Putamen (tissue), 1 donor: ENCODE data around the gene SLC2A6.
"Not testable (repeated sequence)": the region's sequence is repeated elsewhere in the genome, so short reads cannot be mapped to it uniquely, and the experiment has no call there.

Experiments used
- DNase-seq: peaks from one replicate; pipeline ENCODE4 v3.0.0-alpha.2; 2016; ENCODE audit warnings: low spot score

SLC2A6 gene

DNA sequence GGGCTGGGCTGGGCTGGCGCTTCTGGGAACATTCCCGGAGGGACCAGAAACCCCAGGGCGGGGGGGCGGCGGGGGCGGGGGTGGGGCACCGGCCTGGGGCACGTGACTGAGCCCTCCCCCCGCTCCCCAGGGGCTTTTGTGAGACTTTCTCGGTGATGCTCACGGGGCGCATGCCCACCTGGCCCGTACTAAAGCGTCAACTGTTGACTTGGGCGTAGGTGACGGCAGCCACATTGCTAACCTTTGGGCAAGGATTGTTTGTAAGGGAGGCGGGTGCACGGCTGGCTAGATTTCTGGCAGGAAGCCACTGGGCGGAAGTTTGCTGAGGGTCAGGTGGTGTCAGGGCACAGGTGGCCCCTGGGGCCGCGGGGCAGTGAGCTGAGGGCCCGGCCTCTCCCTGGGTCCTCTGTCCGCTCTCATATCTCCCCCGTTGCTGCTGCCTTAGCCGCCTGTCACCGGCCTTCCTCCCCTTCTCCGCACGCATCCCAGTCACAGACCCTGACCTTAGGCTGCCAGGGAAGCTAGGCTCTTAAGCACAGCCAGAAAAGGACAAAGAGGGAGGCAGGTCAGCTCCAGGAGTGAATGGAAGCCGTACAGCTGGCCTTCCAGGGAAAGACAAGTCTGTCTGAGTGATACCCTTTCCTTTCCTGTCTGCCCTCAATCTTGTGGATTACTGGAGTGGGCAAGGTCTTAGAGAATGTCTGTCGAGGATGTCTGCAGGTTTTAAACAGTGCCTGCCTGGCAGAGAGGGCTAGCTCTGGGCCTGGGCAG lies 18.3 kb downstream of the SLC2A6 start:
- no peak for DNase-seq

DNA sequence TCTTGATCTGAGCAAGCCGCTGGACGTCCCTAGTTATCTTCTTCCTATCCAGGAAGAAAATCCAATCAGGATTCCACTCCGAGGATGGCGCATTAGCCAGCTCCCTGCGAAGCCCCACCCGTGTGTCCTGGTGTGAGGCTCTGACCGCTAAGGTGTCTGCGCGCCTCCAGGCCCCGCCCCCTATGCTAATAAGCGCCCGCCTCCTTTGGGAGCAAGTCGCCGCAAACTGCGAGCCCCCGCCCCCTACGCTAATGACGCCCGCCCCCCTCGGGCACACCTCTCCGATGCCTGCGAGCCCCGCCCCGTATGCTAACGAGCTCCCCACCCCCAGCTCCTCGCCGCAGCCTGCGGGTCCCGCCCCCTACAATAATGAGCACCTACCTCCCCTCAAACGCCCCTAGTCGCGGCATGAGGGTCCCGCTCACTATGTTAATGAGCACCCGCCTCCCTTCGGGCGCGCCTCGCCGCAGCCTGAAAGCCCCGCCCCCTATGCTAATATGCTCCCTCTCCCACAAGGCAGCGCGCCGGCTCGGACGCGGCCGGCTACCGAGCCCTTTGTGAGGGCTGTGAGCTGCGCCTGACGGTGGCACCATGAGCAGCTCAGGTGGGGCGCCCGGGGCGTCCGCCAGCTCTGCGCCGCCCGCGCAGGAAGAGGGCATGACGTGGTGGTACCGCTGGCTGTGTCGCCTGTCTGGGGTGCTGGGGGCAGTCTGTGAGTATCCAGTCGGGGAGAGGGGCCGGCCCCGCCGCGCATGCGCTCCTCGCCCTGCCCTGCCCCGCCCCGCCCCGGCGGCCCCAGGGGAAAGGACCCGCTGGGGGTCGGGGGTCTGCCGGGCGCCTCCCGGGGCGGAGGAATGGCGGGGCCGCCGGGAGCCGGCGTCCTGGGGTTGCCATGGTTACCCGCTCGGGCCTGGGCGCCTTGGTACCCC lies 19.2 kb downstream of the SLC2A6 start, which contains the start of gene CACFD1:
CACFD1 (plus strand) TSS at position 503 of the 929 bp plus-strand sequence; CDS start at position 592, 89 bp downstream.
- peak; percentile 94 for DNase-seq

DNA sequence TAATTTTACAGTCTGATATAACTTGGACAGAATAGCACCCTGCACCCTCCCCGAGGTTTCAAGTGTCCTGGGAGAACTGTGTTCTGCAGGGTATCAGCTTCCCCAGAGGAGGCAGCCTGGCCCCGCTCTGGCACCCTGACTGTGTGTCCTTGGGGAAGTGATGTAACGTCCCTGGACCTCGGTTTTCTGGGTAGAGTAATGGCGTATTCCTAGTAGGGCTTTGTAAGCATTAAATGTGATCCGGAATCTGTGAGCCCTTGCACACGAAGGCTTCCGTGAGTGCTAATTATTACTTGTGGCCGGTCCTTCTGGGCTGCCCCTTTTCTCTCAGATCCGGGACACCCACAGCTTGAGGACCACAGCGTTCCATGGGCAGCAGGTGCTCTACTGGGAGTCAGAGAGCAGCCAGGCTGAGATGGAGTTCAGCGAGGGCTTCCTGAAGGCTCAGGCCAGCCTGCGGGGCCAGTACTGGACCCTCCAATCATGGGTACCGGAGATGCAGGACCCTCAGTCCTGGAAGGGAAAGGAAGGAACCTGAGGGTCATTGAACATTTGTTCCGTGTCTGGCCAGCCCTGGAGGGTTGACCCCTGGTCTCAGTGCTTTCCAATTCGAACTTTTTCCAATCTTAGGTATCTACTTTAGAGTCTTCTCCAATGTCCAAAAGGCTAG lies 20.1 kb downstream of the SLC2A6 start:
- DNase-seq = no peak

DNA sequence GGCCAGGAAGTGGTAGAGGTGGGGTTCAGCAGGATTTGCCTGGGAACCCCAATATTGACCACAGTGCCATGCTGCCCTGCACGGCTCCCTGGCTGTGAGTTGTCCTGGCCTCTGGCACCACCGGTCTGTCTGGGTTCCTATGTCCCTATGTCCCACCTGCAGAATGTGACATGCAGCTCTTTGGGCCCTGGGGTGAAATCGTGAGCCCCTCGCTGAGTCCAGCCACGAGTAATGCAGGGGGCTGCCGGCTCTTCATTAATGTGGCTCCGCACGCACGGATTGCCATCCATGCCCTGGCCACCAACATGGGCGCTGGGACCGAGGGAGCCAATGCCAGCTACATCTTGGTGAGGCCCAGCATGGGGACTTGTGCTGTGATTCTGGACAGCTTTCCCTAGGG lies 21.2 kb downstream of the SLC2A6 start:
- no peak for DNase-seq

DNA sequence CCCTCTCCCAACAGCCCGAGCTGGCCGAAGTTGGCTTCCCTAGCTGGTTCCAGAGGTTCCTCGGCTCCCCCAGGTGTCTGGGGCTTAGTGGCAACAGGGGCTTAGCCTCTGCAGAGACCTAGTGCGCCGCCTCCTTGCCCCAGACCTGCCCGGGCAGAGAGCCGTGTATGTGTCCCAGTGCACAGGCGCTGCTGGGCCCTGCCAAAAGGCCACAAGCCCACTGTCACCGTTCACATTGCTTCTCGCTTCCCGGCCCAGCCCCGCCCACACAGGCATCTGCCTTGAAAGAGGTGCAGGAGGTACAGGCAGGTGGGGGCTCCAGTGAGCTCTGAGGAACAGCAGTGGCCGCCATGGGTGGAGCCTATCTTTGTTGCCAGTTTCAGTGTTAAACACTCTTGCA lies 21.7 kb downstream of the SLC2A6 start:
- no peak for DNase-seq

DNA sequence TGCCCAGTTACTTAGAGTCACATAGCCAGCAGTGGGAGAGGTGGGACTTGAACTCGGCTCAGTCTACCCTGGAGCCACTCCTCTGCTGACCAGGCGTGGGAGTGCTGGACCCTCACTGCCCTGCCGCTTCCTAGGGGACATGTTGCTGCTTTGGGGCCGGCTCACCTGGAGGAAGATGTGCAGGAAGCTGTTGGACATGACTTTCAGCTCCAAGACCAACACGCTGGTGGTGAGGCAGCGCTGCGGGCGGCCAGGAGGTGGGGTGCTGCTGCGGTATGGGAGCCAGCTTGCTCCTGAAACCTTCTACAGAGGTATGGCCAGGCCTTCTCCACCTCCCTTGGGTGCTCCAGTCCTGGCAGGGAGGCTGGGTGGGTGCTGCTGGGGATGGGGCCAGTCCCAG lies 22.5 kb downstream of the SLC2A6 start:
- no peak for DNase-seq

DNA sequence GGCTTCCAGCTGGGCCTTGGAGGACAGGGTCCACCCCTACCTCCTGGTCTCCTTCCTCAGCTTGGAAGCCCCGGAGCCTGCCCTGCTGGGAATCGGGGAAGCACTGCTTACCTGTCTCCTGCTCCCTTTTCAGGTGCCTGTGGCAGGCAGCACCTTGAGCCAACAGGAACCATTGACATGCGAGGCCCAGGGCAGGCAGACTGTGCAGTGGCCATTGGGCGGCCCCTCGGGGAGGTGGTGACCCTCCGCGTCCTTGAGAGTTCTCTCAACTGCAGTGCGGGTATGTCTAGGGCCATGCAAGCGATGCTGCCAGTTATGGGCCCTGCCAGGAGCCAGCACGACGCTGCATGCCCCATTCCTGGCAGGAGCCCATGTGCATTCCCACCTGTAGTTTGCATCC lies 23.0 kb downstream of the SLC2A6 start:
- DNase-seq = no peak

DNA sequence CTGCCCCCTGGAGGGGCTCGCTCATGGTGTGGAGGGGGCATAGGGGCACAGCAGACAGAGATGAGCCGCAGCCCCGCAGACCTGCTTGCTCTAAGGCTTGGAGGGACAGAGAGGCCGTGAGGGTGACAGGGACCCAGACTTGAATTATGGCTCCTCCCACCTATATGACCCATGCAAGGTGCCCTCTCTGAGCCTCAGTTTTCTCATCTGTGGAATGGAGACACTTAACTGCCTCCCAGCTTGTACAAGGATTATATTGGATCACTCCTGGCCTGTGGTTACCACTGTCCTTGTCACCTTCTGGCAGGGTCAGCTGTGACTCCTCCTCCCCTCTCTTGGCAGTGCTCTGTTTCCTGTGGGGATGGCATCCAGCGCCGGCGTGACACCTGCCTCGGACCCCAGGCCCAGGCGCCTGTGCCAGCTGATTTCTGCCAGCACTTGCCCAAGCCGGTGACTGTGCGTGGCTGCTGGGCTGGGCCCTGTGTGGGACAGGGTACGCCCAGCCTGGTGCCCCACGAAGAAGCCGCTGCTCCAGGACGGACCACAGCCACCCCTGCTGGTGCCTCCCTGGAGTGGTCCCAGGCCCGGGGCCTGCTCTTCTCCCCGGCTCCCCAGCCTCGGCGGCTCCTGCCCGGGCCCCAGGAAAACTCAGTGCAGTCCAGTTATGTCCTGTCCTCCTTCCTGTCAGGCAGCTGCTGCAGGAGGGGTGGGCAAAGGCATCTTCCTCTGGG lies 23.8 kb downstream of the SLC2A6 start:
- DNase-seq = no peak

DNA sequence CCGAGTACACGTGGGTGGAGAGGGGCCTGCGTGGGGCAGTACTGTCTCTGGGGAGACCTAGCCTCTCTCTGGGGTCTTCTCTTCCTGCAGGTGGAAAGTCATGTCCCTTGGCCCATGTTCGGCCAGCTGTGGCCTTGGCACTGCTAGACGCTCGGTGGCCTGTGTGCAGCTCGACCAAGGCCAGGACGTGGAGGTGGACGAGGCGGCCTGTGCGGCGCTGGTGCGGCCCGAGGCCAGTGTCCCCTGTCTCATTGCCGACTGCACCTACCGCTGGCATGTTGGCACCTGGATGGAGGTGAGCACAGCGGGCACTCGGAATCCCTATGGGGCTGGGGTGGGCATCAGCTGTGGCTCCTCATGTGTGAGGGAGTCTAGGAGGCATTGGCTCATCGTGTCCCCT lies 24.6 kb downstream of the SLC2A6 start:
- DNase-seq = no peak

DNA sequence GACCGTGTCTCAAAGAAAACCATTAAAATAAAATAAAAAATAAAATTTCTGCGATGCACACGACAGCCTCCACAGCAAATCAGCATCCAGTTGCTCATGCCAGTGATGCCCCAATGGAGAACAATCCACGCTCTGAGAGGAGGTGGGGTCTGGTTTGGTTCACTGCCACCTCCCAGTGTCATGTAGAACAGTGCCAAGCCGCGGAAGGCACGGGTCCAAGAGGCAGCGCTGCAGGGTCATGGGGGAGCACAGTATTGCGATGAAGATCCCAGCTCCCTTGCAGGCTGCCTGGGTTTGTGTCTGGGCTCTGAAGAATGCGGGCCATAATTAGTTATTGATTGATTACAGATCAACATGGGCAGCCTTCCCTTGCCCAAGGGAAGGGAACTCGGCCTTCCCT lies 25.2 kb downstream of the SLC2A6 start:
- no peak for DNase-seq

DNA sequence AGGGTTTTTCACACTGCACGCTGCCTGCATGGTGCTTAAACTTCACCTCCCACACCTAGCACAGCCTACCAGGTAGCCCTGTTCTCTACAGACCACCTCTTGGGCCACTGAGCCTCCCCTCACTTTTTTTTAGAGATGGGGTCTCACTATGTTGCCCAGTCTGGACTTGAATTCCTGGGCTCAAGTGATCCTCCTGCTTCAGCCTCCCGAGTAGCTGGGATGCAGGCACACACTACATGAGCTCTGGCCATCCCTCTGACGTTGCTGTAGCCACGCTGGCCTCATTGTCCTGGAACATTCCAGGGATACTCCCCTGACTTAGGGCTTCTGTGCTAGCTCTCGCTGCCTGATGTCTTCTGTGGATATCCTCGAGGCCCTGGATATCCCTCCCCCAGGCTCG lies 26.3 kb downstream of the SLC2A6 start:
- no peak for DNase-seq

DNA sequence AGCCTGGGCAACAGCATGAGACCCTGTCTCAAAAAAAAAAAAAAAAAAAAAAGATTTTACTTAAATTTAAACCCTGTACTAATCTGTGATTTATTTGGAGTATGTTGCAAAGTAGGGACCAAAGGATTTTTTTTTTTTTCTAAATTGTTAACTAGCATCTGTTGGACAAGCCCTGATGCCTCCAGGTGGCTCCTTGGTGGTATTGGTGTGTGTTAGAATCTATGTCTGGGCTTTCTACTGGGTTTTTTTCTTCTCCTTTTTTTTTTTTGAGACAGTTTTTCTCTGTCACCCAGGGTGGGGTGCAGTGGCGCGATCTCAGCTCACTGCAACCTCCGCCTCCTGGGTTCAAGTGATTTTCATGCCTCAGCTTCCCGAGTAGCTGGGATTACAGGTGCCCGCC lies 27.0 kb downstream of the SLC2A6 start:
- not testable (repeated sequence) for DNase-seq

DNA sequence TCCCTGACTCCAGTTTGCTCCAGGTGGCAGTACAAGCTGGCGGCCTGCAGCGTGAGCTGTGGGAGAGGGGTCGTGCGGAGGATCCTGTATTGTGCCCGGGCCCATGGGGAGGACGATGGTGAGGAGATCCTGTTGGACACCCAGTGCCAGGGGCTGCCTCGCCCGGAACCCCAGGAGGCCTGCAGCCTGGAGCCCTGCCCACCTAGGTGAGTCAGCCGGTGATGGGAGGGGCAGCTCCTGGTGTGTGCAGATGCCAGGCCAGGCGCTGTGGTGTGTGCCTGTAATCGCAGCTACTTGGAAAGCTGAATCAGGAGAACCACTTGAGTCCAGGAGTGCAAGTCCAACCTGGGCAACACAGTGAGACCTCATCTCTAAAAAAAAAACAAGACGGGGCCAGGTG lies 29.1 kb downstream of the SLC2A6 start:
- DNase-seq = no peak

DNA sequence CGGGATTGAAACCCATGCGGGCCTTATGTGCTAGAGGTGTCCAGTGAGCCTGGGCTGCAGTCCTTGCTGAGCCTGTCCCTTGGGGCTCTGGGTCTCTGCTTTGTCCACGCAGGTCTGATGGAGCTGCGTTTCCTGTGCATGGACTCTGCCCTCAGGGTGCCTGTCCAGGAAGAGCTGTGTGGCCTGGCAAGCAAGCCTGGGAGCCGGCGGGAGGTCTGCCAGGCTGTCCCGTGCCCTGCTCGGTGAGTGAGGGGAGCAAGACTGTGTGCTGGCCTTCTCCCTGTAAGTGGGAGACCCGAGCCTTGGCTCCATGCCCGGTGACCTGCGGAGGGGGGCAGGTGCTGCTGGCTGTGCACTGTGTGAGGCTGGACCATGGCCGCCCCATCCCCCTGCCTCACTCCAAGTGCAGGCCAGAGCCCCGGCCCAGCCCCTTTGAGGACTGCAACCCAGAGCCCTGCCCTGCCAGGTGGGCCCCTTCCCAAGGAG lies 30.4 kb downstream of the SLC2A6 start:
- no peak for DNase-seq

DNA sequence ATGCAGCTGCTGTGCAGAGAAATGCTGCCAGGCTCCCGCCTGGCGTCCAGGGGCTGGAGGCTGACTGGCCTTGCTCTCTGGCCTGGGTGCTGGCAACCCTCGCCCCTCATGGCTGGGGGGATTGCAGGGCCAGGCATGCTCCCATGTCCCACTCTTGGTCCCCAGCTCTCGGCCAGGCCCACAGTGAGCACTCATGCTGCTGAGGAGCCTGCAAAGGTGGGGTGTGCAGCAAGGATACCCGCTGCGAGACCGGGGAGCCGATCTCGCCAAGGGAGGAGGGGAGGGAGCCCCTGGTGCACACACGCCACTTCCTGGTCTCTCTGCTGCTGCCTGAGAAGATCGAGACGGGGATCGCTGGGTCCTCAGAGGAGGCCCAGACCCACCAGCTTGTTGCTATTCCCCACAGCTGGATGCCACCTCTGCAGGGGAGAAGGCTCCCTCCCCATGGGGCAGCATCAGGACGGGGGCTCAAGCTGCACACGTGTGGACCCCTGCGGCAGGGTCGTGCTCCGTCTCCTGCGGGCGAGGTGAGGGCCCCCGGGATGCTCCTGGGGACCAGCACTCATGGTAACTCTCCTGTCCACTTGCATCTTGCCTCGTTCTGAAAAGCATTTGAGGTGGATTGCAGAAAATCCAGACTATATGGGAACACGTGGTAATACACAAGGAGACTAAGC lies 33.5 kb downstream of the SLC2A6 start:
- DNase-seq = no peak

DNA sequence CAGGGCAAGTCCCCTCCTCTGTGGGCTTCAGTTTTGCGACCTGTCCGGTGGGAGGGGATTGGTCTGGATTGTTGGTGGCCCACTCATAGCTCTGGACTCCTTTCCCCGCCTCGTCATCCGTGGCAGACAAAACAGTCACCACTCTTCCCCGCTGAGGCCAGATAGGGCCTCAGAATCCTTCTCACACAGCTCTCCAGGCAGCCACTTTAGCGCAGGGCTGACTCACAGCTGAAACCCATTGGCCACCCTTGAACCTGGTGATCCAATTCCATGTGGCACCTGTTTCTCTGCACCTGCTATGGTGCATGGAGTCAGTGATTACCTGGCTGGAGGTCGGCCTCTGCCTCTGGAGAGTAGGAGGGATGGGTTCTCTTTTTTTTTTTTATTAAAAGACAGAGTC lies 34.9 kb downstream of the SLC2A6 start:
- DNase-seq = no peak

DNA sequence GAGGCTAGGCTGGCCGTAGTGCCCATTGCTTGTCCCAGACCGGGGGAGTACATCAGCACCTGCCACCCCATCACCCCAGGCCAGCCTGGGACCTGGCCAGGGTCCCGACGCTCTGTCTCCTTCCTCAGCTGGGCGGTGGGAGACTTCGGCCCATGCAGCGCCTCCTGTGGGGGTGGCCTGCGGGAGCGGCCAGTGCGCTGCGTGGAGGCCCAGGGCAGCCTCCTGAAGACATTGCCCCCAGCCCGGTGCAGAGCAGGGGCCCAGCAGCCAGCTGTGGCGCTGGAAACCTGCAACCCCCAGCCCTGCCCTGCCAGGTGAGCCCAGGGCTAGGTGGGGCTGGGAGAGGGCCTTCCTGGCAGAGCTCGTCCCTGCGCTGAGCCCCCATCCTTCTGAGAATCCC lies 35.7 kb downstream of the SLC2A6 start:
- no peak for DNase-seq

DNA sequence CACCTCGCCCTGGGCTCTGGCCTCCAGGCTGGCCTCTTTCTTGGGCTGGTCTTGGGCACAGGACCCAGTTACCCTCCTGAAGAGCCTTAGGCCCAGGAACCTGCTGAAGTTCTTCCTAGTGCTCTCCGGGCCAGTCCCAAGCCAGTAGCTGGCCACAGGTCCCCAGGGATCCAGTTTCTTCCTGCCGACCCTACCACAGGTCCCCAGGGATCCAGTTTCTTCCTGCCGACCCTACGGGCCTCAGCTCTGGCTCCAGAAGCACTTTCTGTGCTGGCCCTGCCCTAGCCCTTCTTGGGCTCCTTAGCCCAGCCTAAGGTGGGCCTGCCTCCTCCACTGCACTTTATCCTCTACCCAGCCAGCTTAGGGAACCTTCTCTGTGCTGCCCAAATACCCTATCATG lies 37.3 kb downstream of the SLC2A6 start:
- DNase-seq = no peak

DNA sequence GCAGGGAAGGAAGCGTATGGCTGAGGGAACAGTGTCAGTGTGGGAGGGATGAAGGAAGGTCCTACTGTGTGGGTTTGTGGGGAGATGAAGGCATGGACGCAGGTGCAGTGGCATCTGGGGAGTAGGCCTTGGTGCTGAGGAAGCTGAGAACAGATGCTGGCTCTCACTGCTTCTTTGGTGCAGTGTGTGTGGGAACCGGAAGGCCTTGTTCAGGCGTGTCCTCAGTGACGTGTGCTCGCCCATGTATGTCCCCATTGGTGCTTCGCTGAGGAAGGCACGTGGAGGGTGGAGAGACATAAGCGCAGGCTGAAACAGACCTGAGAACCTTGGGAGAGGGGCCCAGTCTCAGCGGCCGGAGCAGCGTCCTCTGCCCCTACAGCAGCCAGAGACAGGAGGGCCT lies 38.0 kb downstream of the SLC2A6 start:
- DNase-seq = no peak

DNA sequence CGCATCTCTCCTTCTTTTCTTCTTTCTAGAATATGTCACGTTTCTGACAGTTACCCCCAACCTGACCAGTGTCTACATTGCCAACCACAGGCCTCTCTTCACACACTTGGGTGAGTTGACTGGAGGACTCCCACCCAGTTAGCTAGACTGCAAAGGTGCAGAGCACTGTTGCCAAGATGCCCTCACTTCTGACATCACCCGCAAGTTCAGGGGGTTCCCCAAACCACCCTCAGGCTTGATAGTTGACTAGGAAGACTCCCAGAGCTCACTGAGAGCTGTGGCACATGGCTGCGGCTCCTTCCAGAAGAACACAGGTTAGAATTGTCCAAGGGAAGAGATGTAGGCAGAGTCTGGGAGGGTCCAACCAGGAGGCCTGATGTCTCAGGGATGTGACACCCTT lies 39.6 kb downstream of the SLC2A6 start:
- DNase-seq = no peak
